ENCODE data around the gene SMG6. TPM values are rescaled to one million over a fixed set of nuclear protein-coding genes. Genes with fewer than 3 reads are reported as not detected.

The SMG6 gene
- total RNA-seq, 1 experiment from 2014 or later: 28.6 TPM

- Mint-ChIP-seq H3K4me1 (peaks cover 7 to 20% of the 10 kb centered on the region in 2 experiments), H3K4me3 (peak overlapping the region in 1 of 2 experiments; percentile 92; a peak in 1 of 5 replicates), H3K27me3 (ENCODE audit: low read depth) (peaks cover 4% of the 10 kb centered on the region; the same call in 1 of the 2 replicates), H3K36me3 (ENCODE audit: insufficient read depth in 1 of 3, low read depth in 3 of 3) (peaks cover 7 to 30% (median 26%) of the 10 kb centered on the region in 3 experiments), H3K9me3 (no peaks in the 10 kb centered on the region; a peak in 1 of 5 replicates), H3K27ac (no peak overlapping the region)
- no peak overlapping the region for H3K23ac ChIP-seq (ENCODE audit: insufficient read length, low read depth, low read length)
- H2BK20ac ChIP-seq (ENCODE audit: low read depth, low read length, poor library complexity, severe bottlenecking): no peak overlapping the region
- no peak overlapping the region for H3K56ac ChIP-seq (ENCODE audit: insufficient read length, low read depth, low read length)
- no peaks in the 10 kb centered on the region for H3K79me2 ChIP-seq (ENCODE audit: insufficient read depth, low read length)
- H3K27me3 ChIP-seq (ENCODE audit: insufficient read depth, low read length): no peaks in the 10 kb centered on the region
- no peak overlapping the region for H2AK5ac ChIP-seq (ENCODE audit: insufficient read length, low read length)
- H3K27ac ChIP-seq (ENCODE audit: insufficient read length, low read depth, low read length): no peak overlapping the region
- no peak overlapping the region for H3K4ac ChIP-seq (ENCODE audit: low read depth, low read length)
- no peak overlapping the region for H3K18ac ChIP-seq (ENCODE audit: insufficient read length, low read depth, low read length)
- H2BK15ac ChIP-seq (ENCODE audit: low read depth, low read length): no peak overlapping the region
- no peak overlapping the region for H4K91ac ChIP-seq (ENCODE audit: insufficient read length, low read depth, low read length)
- no peaks in the 10 kb centered on the region for H4K20me1 ChIP-seq (ENCODE audit: control insufficient read depth, insufficient read depth, insufficient read length)
- no peaks in the 10 kb centered on the region for H3K79me1 ChIP-seq (ENCODE audit: insufficient read depth, low read depth, low read length, poor library complexity, severe bottlenecking)
- H3K14ac ChIP-seq (ENCODE audit: insufficient read depth, low read length): no peak overlapping the region
- no peak overlapping the region for H2BK12ac ChIP-seq (ENCODE audit: insufficient read length, low read depth, low read length)
- no peak overlapping the region for H3T11ph ChIP-seq (ENCODE audit: low read length)
- no peak overlapping the region for H4K5ac ChIP-seq (ENCODE audit: insufficient read length, low read depth, low read length)
- no peaks in the 10 kb centered on the region for H3K9me3 ChIP-seq (ENCODE audit: control insufficient read depth, low read depth, low read length)
- H3K4me1 ChIP-seq (ENCODE audit: insufficient read depth, low read length): no peaks in the 10 kb centered on the region
- H2BK120ac ChIP-seq (ENCODE audit: low read depth, low read length, poor library complexity, severe bottlenecking): no peak overlapping the region
- WGBS (ENCODE audit: extremely low coverage, insufficient read length, low lambda C conversion rate): no CpG with 5 or more reads among the region's 7 CpGs
- H2BK5ac ChIP-seq (ENCODE audit: insufficient read length, low read length): no peak overlapping the region
- H3K9ac ChIP-seq (ENCODE audit: extremely low read depth, insufficient read length, low read length): no peak overlapping the region
- H2AFZ ChIP-seq (ENCODE audit: low read length): no peak overlapping the region
- peaks cover 9% of the 10 kb centered on the region for H3K23me2 ChIP-seq (ENCODE audit: insufficient read length, low read depth, low read length, poor library complexity, severe bottlenecking)
- H4K8ac ChIP-seq (replicated peaks; ENCODE audit: insufficient read length, low read depth, low read length): no peak overlapping the region
- no peak overlapping the region for H3K4me2 ChIP-seq (ENCODE audit: insufficient read depth, insufficient read length, low read length)
- no peak for TF ChIP-seq CTCF (conservative IDR thresholded peaks at IDR 0.05)
- no peak for DNase-seq
Measured at GRCh38 chr17:2040219-2040827, 263.3 kb downstream of the SMG6 start.
